Activated T-cell treated with anti-CD3 and anti-CD28 coated beads, Interleukin-2, amount 50 U/mL, for 4 hours (primary cell): ENCODE results near the gene KRT81. TPM values are rescaled to one million over a fixed set of nuclear protein-coding genes. Genes with fewer than 3 reads are reported as not detected.
"Not testable (repeated sequence)": the region's sequence is repeated elsewhere in the genome, so short reads cannot be mapped to it uniquely, and the experiment has no call there.

Source experiments
- ATAC-seq, 2 donors: fragments of 200-7000 bp; cut with Tn5 transposase; one replicate each; pipeline ENCODE4 v1.10.0; 2021
- DNase-seq: peaks from one replicate; pipeline ENCODE4 v3.0.0-alpha.2; 2020
- H3K27me3 Mint-ChIP-seq: one replicate; pipeline ENCODE4 v1.8.0; 2021; ENCODE audit warnings: low read depth, mixed read lengths
- H3K36me3 Mint-ChIP-seq: one replicate; pipeline ENCODE4 v1.8.0; 2022; ENCODE audit warnings: mixed read lengths; ENCODE audit not compliant: insufficient read depth
- H3K4me1 Mint-ChIP-seq: one replicate; pipeline ENCODE4 v1.8.0; 2021; ENCODE audit warnings: low read depth, mixed read lengths
- H3K4me3 Mint-ChIP-seq: one replicate; pipeline ENCODE4 v1.8.0; 2021; ENCODE audit warnings: mild to moderate bottlenecking, moderate library complexity, mixed read lengths
- H3K9me3 Mint-ChIP-seq: one replicate; pipeline ENCODE4 v1.8.0; 2021; ENCODE audit warnings: mixed read lengths
- total RNA-seq, 3 donors: library from RNA; stranded (reverse); gene quantifications; one replicate each; pipeline ENCODE4 v1.2.1, GENCODE V29; 2021

KRT81 gene
- total RNA-seq, 3 donors from 2014 or later = 0.19 to 0.25 (median 0.24) TPM

- H3K4me1 Mint-ChIP-seq = peaks cover 9% of the 10 kb centered on the region
- no peak overlapping the region for H3K4me3 Mint-ChIP-seq
- peaks cover 29% of the 10 kb centered on the region for H3K27me3 Mint-ChIP-seq
- H3K9me3 Mint-ChIP-seq = no peaks in the 10 kb centered on the region
- no peaks in the 10 kb centered on the region for H3K36me3 Mint-ChIP-seq
- DNase-seq = no peak
- ATAC-seq = no peak
Measured at GRCh38 chr12:52262286-52262685, 29.0 kb downstream of the KRT81 start.

- DNase-seq = no peak
- H3K4me1 Mint-ChIP-seq = peaks cover 9% of the 10 kb centered on the region
- no peaks in the 10 kb centered on the region for H3K36me3 Mint-ChIP-seq
- peaks cover 36% of the 10 kb centered on the region for H3K27me3 Mint-ChIP-seq
- no peaks in the 10 kb centered on the region for H3K9me3 Mint-ChIP-seq
- ATAC-seq = no peak
- no peak overlapping the region for H3K4me3 Mint-ChIP-seq
Measured at GRCh38 chr12:52261208-52261484, 30.2 kb downstream of the KRT81 start.

GRCh38 chr12:52260361-52261207 lies 30.8 kb downstream of the KRT81 start:
- H3K36me3 Mint-ChIP-seq = no peaks in the 10 kb centered on the region
- DNase-seq (no peak), ATAC-seq (no peak)
- no peak overlapping the region for H3K4me3 Mint-ChIP-seq
- H3K27me3 Mint-ChIP-seq = peaks cover 42% of the 10 kb centered on the region
- H3K4me1 Mint-ChIP-seq = peaks cover 9% of the 10 kb centered on the region
- no peaks in the 10 kb centered on the region for H3K9me3 Mint-ChIP-seq

- DNase-seq (no peak), ATAC-seq (no peak)
- H3K4me3 Mint-ChIP-seq = no peak overlapping the region
- no peaks in the 10 kb centered on the region for H3K36me3 Mint-ChIP-seq
- peaks cover 49% of the 10 kb centered on the region for H3K27me3 Mint-ChIP-seq
- H3K9me3 Mint-ChIP-seq = no peaks in the 10 kb centered on the region
- peaks cover 9% of the 10 kb centered on the region for H3K4me1 Mint-ChIP-seq
Measured at GRCh38 chr12:52259657-52260243, 31.6 kb downstream of the KRT81 start.

GRCh38 chr12:52258335-52258901 lies 32.9 kb downstream of the KRT81 start:
- Mint-ChIP-seq H3K27me3 (peaks cover 51% of the 10 kb centered on the region), H3K4me1 (peaks cover 9% of the 10 kb centered on the region), H3K9me3 (no peaks in the 10 kb centered on the region), H3K36me3 (no peaks in the 10 kb centered on the region), H3K4me3 (no peak overlapping the region)
- DNase-seq (no peak), ATAC-seq (peak in 1 of 2 donors; percentile 30)

GRCh38 chr12:52257922-52258321 lies 33.4 kb downstream of the KRT81 start:
- H3K27me3 Mint-ChIP-seq = peaks cover 51% of the 10 kb centered on the region
- H3K4me3 Mint-ChIP-seq, H3K9me3 Mint-ChIP-seq, ATAC-seq, H3K36me3 Mint-ChIP-seq, H3K4me1 Mint-ChIP-seq, DNase-seq: not testable (repeated sequence)

GRCh38 chr12:52257074-52257551 lies 34.2 kb downstream of the KRT81 start:
- H3K4me1 Mint-ChIP-seq = peaks cover 9% of the 10 kb centered on the region
- no peaks in the 10 kb centered on the region for H3K36me3 Mint-ChIP-seq
- H3K27me3 Mint-ChIP-seq = peaks cover 48% of the 10 kb centered on the region

GRCh38 chr12:52256584-52256935 lies 34.8 kb downstream of the KRT81 start:
- Mint-ChIP-seq H3K9me3 (no peaks in the 10 kb centered on the region), H3K27me3 (peaks cover 48% of the 10 kb centered on the region), H3K4me1 (peaks cover 12% of the 10 kb centered on the region), H3K4me3 (no peak overlapping the region), H3K36me3 (no peaks in the 10 kb centered on the region)
- ATAC-seq (no peak), DNase-seq (no peak)

More at GRCh38 chr12:52257074-52257551, 34.2 kb downstream of the KRT81 start:
- DNase-seq (no peak), ATAC-seq (no peak)
- H3K9me3 Mint-ChIP-seq = no peaks in the 10 kb centered on the region
- H3K4me3 Mint-ChIP-seq = no peak overlapping the region

- DNase-seq (no peak), ATAC-seq (no peak)
- Mint-ChIP-seq H3K4me3 (no peak overlapping the region), H3K4me1 (peaks cover 16% of the 10 kb centered on the region), H3K27me3 (peaks cover 50% of the 10 kb centered on the region), H3K36me3 (no peaks in the 10 kb centered on the region), H3K9me3 (no peaks in the 10 kb centered on the region)
Measured at GRCh38 chr12:52255926-52256583, 35.3 kb downstream of the KRT81 start.

- ATAC-seq (no peak), DNase-seq (no peak)
- Mint-ChIP-seq H3K27me3 (peaks cover 44% of the 10 kb centered on the region), H3K9me3 (no peaks in the 10 kb centered on the region), H3K4me1 (peaks cover 13% of the 10 kb centered on the region), H3K4me3 (no peak overlapping the region), H3K36me3 (no peaks in the 10 kb centered on the region)
Measured at GRCh38 chr12:52254965-52255751, 36.2 kb downstream of the KRT81 start.

GRCh38 chr12:52254180-52254964 lies 37.0 kb downstream of the KRT81 start:
- H3K4me3 Mint-ChIP-seq = no peak overlapping the region
- H3K4me1 Mint-ChIP-seq = peaks cover 14% of the 10 kb centered on the region
- no peak for ATAC-seq
- H3K9me3 Mint-ChIP-seq = no peaks in the 10 kb centered on the region
- H3K36me3 Mint-ChIP-seq = no peaks in the 10 kb centered on the region
- H3K27me3 Mint-ChIP-seq = peaks cover 46% of the 10 kb centered on the region
- DNase-seq = no peak

GRCh38 chr12:52253391-52254179 lies 37.7 kb downstream of the KRT81 start:
- Mint-ChIP-seq H3K27me3 (peaks cover 47% of the 10 kb centered on the region), H3K4me3 (no peak overlapping the region), H3K4me1 (peaks cover 12% of the 10 kb centered on the region), H3K9me3 (no peaks in the 10 kb centered on the region), H3K36me3 (no peaks in the 10 kb centered on the region)
- DNase-seq (no peak), ATAC-seq (no peak)
